Liver (tissue), 9 donors: ENCODE measurements around the gene XPR1. TPM values are rescaled to one million over a fixed set of nuclear protein-coding genes. Genes with fewer than 3 reads are reported as not detected.

Source experiments
- DNase-seq: peaks from one replicate; pipeline ENCODE4 v3.0.0-alpha.2; 2017; ENCODE audit warnings: low spot score
- H3K27ac ChIP-seq, 2 donors: one replicate each; pipeline ENCODE4 v1.7.0; 2013; ENCODE audit warnings: inconsistent platforms in 2 of 2, low read length in 2 of 2, control low read depth in 1 of 2, low read depth in 1 of 2, mild to moderate bottlenecking in 1 of 2
- H3K27me3 ChIP-seq, 4 donors: one replicate each; pipeline versions ENCODE4 v1.6.1 to v1.7.0; 2013; ENCODE audit warnings: low read length in 3 of 4, inconsistent platforms in 1 of 4, mild to moderate bottlenecking in 1 of 4, moderate library complexity in 1 of 4; ENCODE audit not compliant: control insufficient read depth in 4 of 4, insufficient read depth in 4 of 4
- H3K36me3 ChIP-seq, 4 donors: one replicate each; pipeline versions ENCODE4 v1.6.1 to v1.7.0; 2013; ENCODE audit warnings: low read length in 3 of 4, mild to moderate bottlenecking in 3 of 4, low read depth in 1 of 4, moderate library complexity in 1 of 4; ENCODE audit not compliant: control insufficient read depth in 4 of 4, insufficient read depth in 3 of 4
- H3K4me1 ChIP-seq, 4 donors: one replicate each; pipeline versions ENCODE4 v1.6.1 to v1.7.0; 2013; ENCODE audit warnings: low read length in 3 of 4, mild to moderate bottlenecking in 3 of 4, moderate library complexity in 1 of 4; ENCODE audit not compliant: control insufficient read depth in 4 of 4, insufficient read depth in 4 of 4
- H3K4me3 ChIP-seq, 3 donors: one replicate each; pipeline versions ENCODE4 v1.6.1 to v1.7.0; 2013; ENCODE audit warnings: low read length in 3 of 3, control low read depth in 1 of 3, low read depth in 1 of 3, mild to moderate bottlenecking in 1 of 3
- H3K9ac ChIP-seq, 2 donors: one replicate each; pipeline ENCODE4 v1.7.0; 2013; ENCODE audit warnings: low read length in 2 of 2, mild to moderate bottlenecking in 2 of 2, moderate library complexity in 2 of 2, control low read depth in 1 of 2, low read depth in 1 of 2
- H3K9me3 ChIP-seq, 4 donors: one replicate each; pipeline versions ENCODE4 v1.6.1 to v1.7.0; 2013; ENCODE audit warnings: low read length in 3 of 4; ENCODE audit not compliant: control insufficient read depth in 4 of 4
- EGR1 ChIP-seq, 2 donors: IDR thresholded peaks; 2 replicates each; pipeline ENCODE4 v1.6.1; 2016 to 2018; ENCODE audit warnings: antibody characterized with exemption in 2 of 2, low read depth in 2 of 2
- FOXA1 ChIP-seq: IDR thresholded peaks from 2 replicates; pipeline ENCODE4 v1.6.1; 2016; ENCODE audit warnings: antibody characterized with exemption
- GABPA ChIP-seq, 2 donors: IDR thresholded peaks in 1 of 2; conservative IDR thresholded peaks in 1 of 2; 2 replicates each; pipeline ENCODE4 v1.6.1; 2016; ENCODE audit warnings: antibody characterized with exemption in 2 of 2, mild to moderate bottlenecking in 1 of 2, moderate library complexity in 1 of 2
- HNF4A ChIP-seq, 2 donors: conservative IDR thresholded peaks; 2 replicates each; pipeline ENCODE4 v1.6.1; 2016; ENCODE audit warnings: antibody characterized with exemption in 2 of 2, mild to moderate bottlenecking in 2 of 2
- HNF4G ChIP-seq: IDR thresholded peaks from 2 replicates; pipeline ENCODE4 v1.6.1; 2016; ENCODE audit warnings: antibody characterized with exemption
- JUND ChIP-seq, 2 donors: IDR thresholded peaks; 2 replicates each; pipeline ENCODE4 v1.6.1; 2016; ENCODE audit warnings: antibody characterized with exemption in 2 of 2
- NR2F2 ChIP-seq: IDR thresholded peaks from 2 replicates; pipeline ENCODE4 v1.6.1; 2016; ENCODE audit warnings: antibody characterized with exemption
- RAD21 ChIP-seq, 2 donors: IDR thresholded peaks; 2 replicates each; pipeline ENCODE4 v1.6.1; 2016; ENCODE audit warnings: antibody characterized with exemption in 2 of 2, mild to moderate bottlenecking in 2 of 2
- RXRA ChIP-seq, 2 donors: IDR thresholded peaks; 2 replicates each; pipeline ENCODE4 v1.6.1; 2017 to 2018; ENCODE audit warnings: antibody characterized with exemption in 2 of 2, mild to moderate bottlenecking in 1 of 2
- SP1 ChIP-seq: IDR thresholded peaks from 2 replicates; pipeline ENCODE4 v1.6.1; 2018; ENCODE audit warnings: antibody characterized with exemption, mild to moderate bottlenecking
- TAF1 ChIP-seq: conservative IDR thresholded peaks from 2 replicates; pipeline ENCODE4 v1.6.1; 2016; ENCODE audit warnings: antibody characterized with exemption, mild to moderate bottlenecking
- YY1 ChIP-seq: IDR thresholded peaks from 2 replicates; pipeline ENCODE4 v1.6.1; 2016; ENCODE audit warnings: antibody characterized with exemption, mild to moderate bottlenecking
- WGBS: extraction: QIAGEN DNeasy Blood & Tissue Kit; methylation state at CpG from one replicate; pipeline ENCODE4 v1.1.7; 2013; 5-methylcytosine and 5-hydroxymethylcytosine counted together
- polyA plus RNA-seq, 2 donors: library from polyadenylated mRNA; stranded (reverse) in 1 of 2; unstranded in 1 of 2; fragments of 200-250 nt in 1 of 2; fragments of >200 nt in 1 of 2; fragmentation: Nextera tagmentation in 1 of 2; extraction: Ambion mirVana in 1 of 2; gene quantifications; one replicate each; pipeline versions ENCODE4 v1.2.1 to v1.2.3, GENCODE V29; 2013 to 2015
- total RNA-seq, 2 donors: library from RNA; depleted of rRNA; stranded (reverse); fragments of >200 nt; gene quantifications; one replicate each; pipeline ENCODE4 v1.2.3, GENCODE V29; 2014
- TF ChIP-seq, protein P1 (sequence below): IDR thresholded peaks from 2 replicates; pipeline ENCODE4 v1.6.1; 2016; ENCODE audit warnings: antibody characterized with exemption
- TF ChIP-seq, protein P2 (sequence below): IDR thresholded peaks from 2 replicates; pipeline ENCODE4 v1.6.1; 2016; ENCODE audit warnings: antibody characterized with exemption
- TF ChIP-seq, protein P3 (sequence below): IDR thresholded peaks from 2 replicates; pipeline ENCODE4 v1.6.1; 2016; ENCODE audit warnings: antibody characterized with exemption, mild to moderate bottlenecking
- TF ChIP-seq, protein P4 (sequence below): IDR thresholded peaks from 2 replicates; pipeline ENCODE4 v1.6.1; 2016; ENCODE audit warnings: antibody characterized with exemption
- donor health status: healthy.
- donor health status: healthy.
- donor health status: healthy.
- donor health status: healthy.
- donor health status: healthy.

Gene XPR1
- total and polyA plus RNA-seq, 4 donors = 1.8 to 14.3 (median 5.9) TPM

DNA sequence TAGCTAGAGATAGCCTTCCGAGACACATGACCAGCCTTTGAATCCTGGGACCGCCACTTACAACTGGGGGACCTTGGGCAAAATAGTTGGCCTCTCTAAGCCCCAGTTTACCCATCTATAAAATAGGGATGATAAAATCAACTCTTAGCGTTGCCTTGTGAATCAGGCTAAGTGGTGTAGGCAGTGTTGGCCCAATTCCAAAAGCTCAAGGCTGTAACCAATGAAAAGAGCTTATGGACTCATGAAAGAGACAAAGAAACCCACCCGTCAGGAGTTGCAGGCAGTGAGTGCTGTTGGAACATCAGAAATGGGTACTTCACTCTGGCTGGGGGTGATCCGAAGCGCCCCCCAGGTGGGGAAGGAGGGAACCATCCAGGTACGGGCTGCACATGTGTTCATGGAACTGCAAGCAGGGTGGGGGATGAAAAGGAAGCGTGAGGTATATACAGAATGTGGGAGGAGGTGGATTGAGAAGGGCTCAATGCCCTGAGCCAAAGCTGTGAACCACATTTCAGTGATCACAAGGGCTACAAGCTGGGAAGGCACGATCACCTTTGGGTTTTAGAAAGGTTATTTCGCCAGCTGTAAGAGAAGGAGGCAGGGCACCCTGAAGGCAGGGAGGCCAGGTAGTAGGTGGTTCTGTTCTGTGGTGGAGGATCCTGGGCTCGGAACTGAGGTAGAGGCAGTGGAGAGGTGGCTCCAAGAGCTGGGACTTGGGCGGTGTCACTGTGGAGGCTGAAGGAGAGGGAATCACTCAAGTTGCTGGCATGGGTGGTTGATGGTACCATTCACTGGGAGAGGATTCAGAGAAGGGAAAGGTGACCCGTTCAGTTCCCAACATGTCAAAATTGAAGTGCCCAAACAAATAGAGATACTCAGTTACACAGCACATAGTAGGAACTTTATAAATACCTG is 269.5 kb downstream of the XPR1 start:
- no peak for TF ChIP-seq RXRA (IDR thresholded peaks at IDR 0.05)
- TF ChIP-seq, protein P1, sequence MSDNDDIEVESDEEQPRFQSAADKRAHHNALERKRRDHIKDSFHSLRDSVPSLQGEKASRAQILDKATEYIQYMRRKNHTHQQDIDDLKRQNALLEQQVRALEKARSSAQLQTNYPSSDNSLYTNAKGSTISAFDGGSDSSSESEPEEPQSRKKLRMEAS = no peak
- TF ChIP-seq, protein P2, sequence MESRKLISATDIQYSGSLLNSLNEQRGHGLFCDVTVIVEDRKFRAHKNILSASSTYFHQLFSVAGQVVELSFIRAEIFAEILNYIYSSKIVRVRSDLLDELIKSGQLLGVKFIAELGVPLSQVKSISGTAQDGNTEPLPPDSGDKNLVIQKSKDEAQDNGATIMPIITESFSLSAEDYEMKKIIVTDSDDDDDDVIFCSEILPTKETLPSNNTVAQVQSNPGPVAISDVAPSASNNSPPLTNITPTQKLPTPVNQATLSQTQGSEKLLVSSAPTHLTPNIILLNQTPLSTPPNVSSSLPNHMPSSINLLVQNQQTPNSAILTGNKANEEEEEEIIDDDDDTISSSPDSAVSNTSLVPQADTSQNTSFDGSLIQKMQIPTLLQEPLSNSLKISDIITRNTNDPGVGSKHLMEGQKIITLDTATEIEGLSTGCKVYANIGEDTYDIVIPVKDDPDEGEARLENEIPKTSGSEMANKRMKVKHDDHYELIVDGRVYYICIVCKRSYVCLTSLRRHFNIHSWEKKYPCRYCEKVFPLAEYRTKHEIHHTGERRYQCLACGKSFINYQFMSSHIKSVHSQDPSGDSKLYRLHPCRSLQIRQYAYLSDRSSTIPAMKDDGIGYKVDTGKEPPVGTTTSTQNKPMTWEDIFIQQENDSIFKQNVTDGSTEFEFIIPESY = no peak
- TF ChIP-seq NR2F2 = no peak
- TF ChIP-seq JUND (IDR thresholded peaks at IDR 0.05) = no peak
- TF ChIP-seq, protein P3, sequence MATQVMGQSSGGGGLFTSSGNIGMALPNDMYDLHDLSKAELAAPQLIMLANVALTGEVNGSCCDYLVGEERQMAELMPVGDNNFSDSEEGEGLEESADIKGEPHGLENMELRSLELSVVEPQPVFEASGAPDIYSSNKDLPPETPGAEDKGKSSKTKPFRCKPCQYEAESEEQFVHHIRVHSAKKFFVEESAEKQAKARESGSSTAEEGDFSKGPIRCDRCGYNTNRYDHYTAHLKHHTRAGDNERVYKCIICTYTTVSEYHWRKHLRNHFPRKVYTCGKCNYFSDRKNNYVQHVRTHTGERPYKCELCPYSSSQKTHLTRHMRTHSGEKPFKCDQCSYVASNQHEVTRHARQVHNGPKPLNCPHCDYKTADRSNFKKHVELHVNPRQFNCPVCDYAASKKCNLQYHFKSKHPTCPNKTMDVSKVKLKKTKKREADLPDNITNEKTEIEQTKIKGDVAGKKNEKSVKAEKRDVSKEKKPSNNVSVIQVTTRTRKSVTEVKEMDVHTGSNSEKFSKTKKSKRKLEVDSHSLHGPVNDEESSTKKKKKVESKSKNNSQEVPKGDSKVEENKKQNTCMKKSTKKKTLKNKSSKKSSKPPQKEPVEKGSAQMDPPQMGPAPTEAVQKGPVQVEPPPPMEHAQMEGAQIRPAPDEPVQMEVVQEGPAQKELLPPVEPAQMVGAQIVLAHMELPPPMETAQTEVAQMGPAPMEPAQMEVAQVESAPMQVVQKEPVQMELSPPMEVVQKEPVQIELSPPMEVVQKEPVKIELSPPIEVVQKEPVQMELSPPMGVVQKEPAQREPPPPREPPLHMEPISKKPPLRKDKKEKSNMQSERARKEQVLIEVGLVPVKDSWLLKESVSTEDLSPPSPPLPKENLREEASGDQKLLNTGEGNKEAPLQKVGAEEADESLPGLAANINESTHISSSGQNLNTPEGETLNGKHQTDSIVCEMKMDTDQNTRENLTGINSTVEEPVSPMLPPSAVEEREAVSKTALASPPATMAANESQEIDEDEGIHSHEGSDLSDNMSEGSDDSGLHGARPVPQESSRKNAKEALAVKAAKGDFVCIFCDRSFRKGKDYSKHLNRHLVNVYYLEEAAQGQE = no peak
- TF ChIP-seq, protein P4, sequence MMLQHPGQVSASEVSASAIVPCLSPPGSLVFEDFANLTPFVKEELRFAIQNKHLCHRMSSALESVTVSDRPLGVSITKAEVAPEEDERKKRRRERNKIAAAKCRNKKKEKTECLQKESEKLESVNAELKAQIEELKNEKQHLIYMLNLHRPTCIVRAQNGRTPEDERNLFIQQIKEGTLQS = no peak
- no peak for TF ChIP-seq RAD21 (IDR thresholded peaks at IDR 0.05)
- TF ChIP-seq HNF4G = no peak
- no peak for TF ChIP-seq HNF4A (conservative IDR thresholded peaks at IDR 0.05)
- no peak for TF ChIP-seq FOXA1
- no peak for TF ChIP-seq EGR1 (IDR thresholded peaks at IDR 0.05; ENCODE audit: low read depth in 2 of 2)
- TF ChIP-seq SP1 = no peak
- no peak for TF ChIP-seq YY1
- DNase-seq = no peak
- H3K9me3 ChIP-seq = no peaks in the 10 kb centered on the region
- no peak overlapping the region for H3K27ac ChIP-seq
- H3K36me3 ChIP-seq = no peaks in the 10 kb centered on the region
- H3K4me3 ChIP-seq = no peak overlapping the region
- no peaks in the 10 kb centered on the region for H3K4me1 ChIP-seq
- H3K9ac ChIP-seq = no peak overlapping the region
- WGBS = 86% methylated on average over 13 of the region's 13 CpGs
- peaks cover 0 to 2% (median 0%) of the 10 kb centered on the region in 4 donors for H3K27me3 ChIP-seq

DNA sequence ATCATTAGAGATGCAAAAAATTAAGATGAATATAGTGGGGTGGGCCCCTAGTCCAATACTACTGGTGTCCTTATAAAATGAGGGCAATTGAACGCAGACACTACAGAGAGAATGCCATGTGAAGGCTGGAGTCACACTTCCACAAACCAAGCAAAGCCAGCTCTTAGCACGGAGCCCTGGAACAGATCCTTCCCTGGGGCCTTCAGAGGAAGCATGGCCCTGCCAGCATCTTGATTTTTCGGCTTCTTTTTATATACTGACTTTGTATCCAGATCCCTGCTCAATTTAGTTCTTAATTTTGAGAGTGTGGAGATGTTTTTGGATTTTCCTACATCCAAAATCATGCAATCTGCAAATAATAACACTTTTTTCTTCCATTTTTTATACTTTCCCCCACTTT is 270.7 kb downstream of the XPR1 start:
- 88% methylated on average over 3 of the region's 3 CpGs for WGBS
- H3K36me3 ChIP-seq = no peaks in the 10 kb centered on the region

More for the DNA sequence above, 270.7 kb downstream of the XPR1 start:
- Histone ChIP-seq H3K27me3 (peaks cover 0 to 2% (median 0%) of the 10 kb centered on the region in 4 donors), H3K9ac (no peak overlapping the region), H3K4me3 (no peak overlapping the region), H3K4me1 (no peaks in the 10 kb centered on the region), H3K9me3 (no peaks in the 10 kb centered on the region), H3K27ac (no peak overlapping the region)
- no peak for DNase-seq
- TF ChIP-seq, protein P2 = no peak
- TF ChIP-seq HNF4A (conservative IDR thresholded peaks at IDR 0.05) (no peak), FOXA1 (no peak), YY1 (no peak), EGR1 (IDR thresholded peaks at IDR 0.05; ENCODE audit: low read depth in 2 of 2) (no peak), TAF1 (no peak), GABPA (IDR thresholded peaks at IDR 0.05 in 1 of 2, conservative IDR thresholded peaks at IDR 0.05 in 1 of 2) (no peak), RAD21 (IDR thresholded peaks at IDR 0.05) (no peak), SP1 (no peak), NR2F2 (no peak)
- TF ChIP-seq, protein P1 = no peak
- TF ChIP-seq, protein P4 = no peak
- TF ChIP-seq, protein P3 = no peak
